Esophagus squamous epithelium (tissue), 5 donors: ENCODE data around the gene ZCCHC24. TPM values are rescaled to one million over a fixed set of nuclear protein-coding genes. Genes with fewer than 3 reads are reported as not detected.

Source experiments
- DNase-seq: peaks from one replicate; lab custom pipeline; 2025; lab: John Stamatoyannopoulos, UW
- H3K27ac ChIP-seq, 4 donors: fragments of 200-600 bp; sonication (generic); one replicate each; pipeline ENCODE4 v1.5.1; 2016 to 2019; ENCODE audit warnings: mild to moderate bottlenecking in 1 of 4
- H3K27me3 ChIP-seq, 4 donors: fragments of 200-600 bp; sonication (generic); 1 replicate in 3 of 4; 2 replicates in 1 of 4; pipeline versions ENCODE4 v1.5.1 to v1.6.0; 2017 to 2021; ENCODE audit warnings: antibody characterized with exemption in 1 of 4
- H3K36me3 ChIP-seq, 3 donors: fragments of 200-600 bp; sonication (generic); one replicate each; pipeline ENCODE4 v1.5.1; 2016 to 2019
- H3K4me1 ChIP-seq, 3 donors: fragments of 200-600 bp; sonication (generic); one replicate each; pipeline ENCODE4 v1.5.1; 2017 to 2019
- H3K4me3 ChIP-seq, 4 donors: fragments of 200-600 bp; sonication (generic); 1 replicate in 3 of 4; 2 replicates in 1 of 4; pipeline ENCODE4 v1.5.1; 2016 to 2019; ENCODE audit warnings: mild to moderate bottlenecking in 2 of 4, moderate library complexity in 1 of 4
- H3K9me3 ChIP-seq, 3 donors: fragments of 200-600 bp; sonication (generic); one replicate each; pipeline ENCODE4 v1.5.1; 2016 to 2019
- POLR2A ChIP-seq, 4 donors: fragments of 450-650 bp; IDR thresholded peaks; one replicate each; pipeline ENCODE4 v1.6.1; 2017; ENCODE audit warnings: antibody characterized with exemption in 4 of 4, mild to moderate bottlenecking in 4 of 4, moderate library complexity in 3 of 4
- WGBS, 2 donors: methylation state at CpG; one replicate each; pipeline ENCODE4 v1.1.5; 2018; 5-methylcytosine and 5-hydroxymethylcytosine counted together
- intact Hi-C: fragments of 100-400 bp; cut with DNase I; formaldehyde crosslinking; loops from one replicate; pipeline ENCODE4 v1.15.0; 2022
- total RNA-seq, 4 donors: library from RNA; depleted of rRNA; stranded (reverse); fragments of >200 nt; gene quantifications; one replicate each; pipeline ENCODE4 v1.1.0, GENCODE V29; 2016
- TF ChIP-seq, protein P1 (sequence below), 6 experiments: fragments of 450-650 bp in 4 of 6; fragments of 200-600 bp in 2 of 6; sonication (generic) in 2 of 6; IDR thresholded peaks; one replicate each; pipeline ENCODE4 v1.5.1; 2016 to 2019; ENCODE audit warnings: antibody characterized with exemption in 6 of 6, mild to moderate bottlenecking in 4 of 6, moderate library complexity in 4 of 6
- donor health status: DM: yes; HTN: yes; CAD: no.

ZCCHC24 gene
- total RNA-seq, 4 donors from 2014 or later: 2.2 to 26.1 (median 6.4) TPM

DNA sequence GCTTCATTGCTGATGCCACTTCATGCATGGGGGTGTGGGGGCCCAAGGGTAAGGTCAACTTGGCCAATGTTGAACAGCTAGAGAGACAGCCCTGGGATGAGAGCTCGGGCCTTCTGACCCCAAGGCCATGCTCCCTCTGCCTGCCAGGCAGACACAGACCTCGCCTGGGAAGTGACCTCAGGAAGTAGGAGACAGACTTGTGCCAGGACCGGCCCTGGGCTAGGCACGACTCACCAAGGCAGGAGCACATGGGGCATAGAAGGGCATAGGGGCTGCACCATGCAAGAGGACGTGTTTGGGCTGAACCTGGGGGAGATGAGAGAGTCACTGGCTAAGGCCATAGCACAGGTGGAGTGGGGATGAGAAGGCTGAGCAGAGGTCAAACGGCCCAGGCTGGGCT, 27.1 kb downstream of the ZCCHC24 start:
- WGBS, 2 donors: 53 to 57% methylated on average over 2 to 5 of the region's 6 CpGs
- TF ChIP-seq POLR2A (IDR thresholded peaks at IDR 0.05): no peak
- TF ChIP-seq, protein P1, sequence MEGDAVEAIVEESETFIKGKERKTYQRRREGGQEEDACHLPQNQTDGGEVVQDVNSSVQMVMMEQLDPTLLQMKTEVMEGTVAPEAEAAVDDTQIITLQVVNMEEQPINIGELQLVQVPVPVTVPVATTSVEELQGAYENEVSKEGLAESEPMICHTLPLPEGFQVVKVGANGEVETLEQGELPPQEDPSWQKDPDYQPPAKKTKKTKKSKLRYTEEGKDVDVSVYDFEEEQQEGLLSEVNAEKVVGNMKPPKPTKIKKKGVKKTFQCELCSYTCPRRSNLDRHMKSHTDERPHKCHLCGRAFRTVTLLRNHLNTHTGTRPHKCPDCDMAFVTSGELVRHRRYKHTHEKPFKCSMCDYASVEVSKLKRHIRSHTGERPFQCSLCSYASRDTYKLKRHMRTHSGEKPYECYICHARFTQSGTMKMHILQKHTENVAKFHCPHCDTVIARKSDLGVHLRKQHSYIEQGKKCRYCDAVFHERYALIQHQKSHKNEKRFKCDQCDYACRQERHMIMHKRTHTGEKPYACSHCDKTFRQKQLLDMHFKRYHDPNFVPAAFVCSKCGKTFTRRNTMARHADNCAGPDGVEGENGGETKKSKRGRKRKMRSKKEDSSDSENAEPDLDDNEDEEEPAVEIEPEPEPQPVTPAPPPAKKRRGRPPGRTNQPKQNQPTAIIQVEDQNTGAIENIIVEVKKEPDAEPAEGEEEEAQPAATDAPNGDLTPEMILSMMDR (IDR thresholded peaks at IDR 0.05): no peak
- no peak overlapping the region for H3K4me3 ChIP-seq
- intact Hi-C loops: no loop called here
- no peaks in the 10 kb centered on the region for H3K9me3 ChIP-seq
- no peaks in the 10 kb centered on the region for H3K36me3 ChIP-seq
- H3K27ac ChIP-seq: no peak overlapping the region
- peaks cover 24 to 77% (median 70%) of the 10 kb centered on the region in 3 donors for H3K4me1 ChIP-seq
- H3K27me3 ChIP-seq: no peaks in the 10 kb centered on the region
- DNase-seq: no peak

DNA sequence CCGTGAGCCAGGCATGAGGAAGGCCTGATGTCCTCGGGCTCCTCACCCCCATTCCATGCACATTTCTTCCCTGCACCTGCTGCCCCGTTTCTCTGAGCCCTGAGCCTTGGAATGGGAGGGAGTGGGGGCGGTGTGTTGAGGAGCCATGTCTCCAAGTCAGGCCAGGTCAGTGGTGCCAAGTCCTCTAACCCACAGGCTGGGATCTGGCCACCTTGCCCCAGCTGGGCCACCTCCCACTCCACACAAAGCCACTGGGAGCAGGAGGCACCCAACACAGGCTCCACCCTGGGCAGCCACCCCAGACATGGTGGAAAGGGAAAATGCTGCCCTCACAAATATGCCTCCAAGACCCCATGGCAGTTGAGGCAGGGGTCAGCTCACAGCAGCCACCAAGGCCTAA, 27.7 kb downstream of the ZCCHC24 start:
- no peak for DNase-seq
- H3K4me3 ChIP-seq: no peak overlapping the region
- TF ChIP-seq, protein P1 (IDR thresholded peaks at IDR 0.05): no peak
- no peak for TF ChIP-seq POLR2A (IDR thresholded peaks at IDR 0.05)

DNA sequence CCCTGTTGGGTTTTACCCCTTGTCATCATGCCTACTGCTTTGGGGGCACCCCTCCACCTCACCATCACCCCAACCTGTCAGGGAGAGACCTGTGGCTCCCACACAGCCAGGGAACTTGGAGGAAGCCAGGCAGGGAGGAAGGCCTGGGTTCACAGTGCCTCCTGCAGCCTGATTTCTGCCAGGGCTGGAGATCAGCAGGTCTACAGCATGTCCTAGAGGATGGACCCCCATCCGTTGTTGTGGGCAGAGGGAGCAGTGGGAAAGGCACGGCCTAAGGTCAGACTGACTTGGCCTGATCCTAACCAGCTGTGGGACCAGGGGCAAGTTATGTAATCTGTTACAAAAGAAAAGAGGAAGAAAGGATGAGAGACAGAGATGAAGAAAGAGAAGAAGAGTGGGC, 28.2 kb downstream of the ZCCHC24 start:
- intact Hi-C loops: no loop called here
- Histone ChIP-seq H3K36me3 (no peaks in the 10 kb centered on the region), H3K4me3 (no peak overlapping the region), H3K4me1 (peaks cover 23 to 70% (median 69%) of the 10 kb centered on the region in 3 donors), H3K27ac (no peak overlapping the region), H3K27me3 (no peaks in the 10 kb centered on the region), H3K9me3 (no peaks in the 10 kb centered on the region)
- TF ChIP-seq, protein P1 (IDR thresholded peaks at IDR 0.05): no peak
- TF ChIP-seq POLR2A (IDR thresholded peaks at IDR 0.05): no peak
- WGBS, 2 donors: 57 to 86% methylated on average over 1 of the region's 2 CpGs
- DNase-seq: no peak

More for the DNA sequence above, 27.7 kb downstream of the ZCCHC24 start:
- no peak overlapping the region for H3K27ac ChIP-seq
- intact Hi-C loops: no loop called here
- 66 to 71% methylated on average over 3 of the region's 4 CpGs for WGBS, 2 donors
- peaks cover 24 to 74% (median 74%) of the 10 kb centered on the region in 3 donors for H3K4me1 ChIP-seq
- H3K36me3 ChIP-seq: no peaks in the 10 kb centered on the region
- H3K9me3 ChIP-seq: no peaks in the 10 kb centered on the region
- H3K27me3 ChIP-seq: no peaks in the 10 kb centered on the region

DNA sequence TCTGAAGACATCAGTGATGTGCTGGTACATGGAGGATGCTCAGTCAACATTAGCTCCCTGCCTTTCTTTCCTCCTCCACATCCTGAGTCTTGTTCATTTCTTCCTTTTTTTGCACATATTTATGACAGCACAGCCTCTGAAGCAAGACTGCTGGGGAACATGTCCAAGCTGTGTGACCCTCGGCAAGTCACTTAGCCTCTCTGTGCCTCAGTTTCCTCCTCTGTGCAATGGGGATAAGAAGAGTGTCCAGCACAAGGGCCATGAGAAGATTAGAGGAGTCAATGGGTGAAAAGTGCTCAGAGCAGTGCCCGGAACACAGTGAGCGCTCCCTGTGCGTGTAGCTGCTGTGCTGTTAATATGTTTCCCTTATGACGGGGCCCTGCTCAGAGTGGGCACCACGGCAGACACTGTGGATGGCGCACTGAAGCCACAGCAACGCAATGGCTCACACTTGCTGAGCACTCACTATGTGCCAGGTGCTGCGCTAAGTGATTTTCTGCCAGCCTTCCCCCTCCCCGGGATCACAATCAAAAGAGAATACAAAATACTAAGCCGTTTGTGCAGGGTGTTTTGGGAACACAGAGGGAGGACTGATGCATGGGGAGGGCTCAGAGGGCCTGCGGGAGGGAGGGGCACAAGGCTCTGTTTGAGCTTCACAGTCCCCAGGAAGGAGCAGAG, 28.7 kb downstream of the ZCCHC24 start:
- peaks cover 21 to 70% (median 64%) of the 10 kb centered on the region in 3 donors for H3K4me1 ChIP-seq

More for the DNA sequence above, 28.7 kb downstream of the ZCCHC24 start:
- Histone ChIP-seq H3K27me3 (no peaks in the 10 kb centered on the region), H3K4me3 (no peak overlapping the region), H3K36me3 (no peaks in the 10 kb centered on the region), H3K27ac (no peak overlapping the region), H3K9me3 (no peaks in the 10 kb centered on the region)
- TF ChIP-seq, protein P1 (IDR thresholded peaks at IDR 0.05): no peak
- no peak for TF ChIP-seq POLR2A (IDR thresholded peaks at IDR 0.05)
- 77 to 88% methylated on average over 8 to 10 of the region's 12 CpGs for WGBS, 2 donors
- intact Hi-C loops: no loop called here
- no peak for DNase-seq
